Measurements from ENCODE around the gene MFAP3L. TPM values are rescaled to one million over a fixed set of nuclear protein-coding genes. Genes with fewer than 3 reads are reported as not detected.

MFAP3L gene
- total RNA-seq, 4 donors from 2014 or later = 5.0 to 9.1 (median 6.4) TPM

DNA sequence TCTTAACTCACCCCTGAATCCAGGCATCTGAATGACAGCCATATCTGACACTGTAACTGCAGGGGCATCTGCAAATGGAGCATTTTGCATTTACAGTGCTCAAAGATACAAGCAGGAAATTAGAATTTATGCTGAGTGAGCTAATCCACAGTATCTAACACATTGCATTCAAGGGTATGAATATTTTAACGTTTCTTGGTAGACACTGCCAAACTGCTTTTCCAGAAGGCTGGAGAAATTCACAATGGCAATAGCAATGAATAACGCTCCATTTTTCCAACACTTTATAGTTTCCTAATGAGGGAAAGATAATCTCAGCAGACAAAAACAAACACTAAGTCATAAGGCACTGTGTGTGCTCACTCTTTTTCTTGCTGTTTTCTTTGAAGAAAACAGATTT is 32.6 kb upstream of the MFAP3L start:
- TF ChIP-seq, protein P1, sequence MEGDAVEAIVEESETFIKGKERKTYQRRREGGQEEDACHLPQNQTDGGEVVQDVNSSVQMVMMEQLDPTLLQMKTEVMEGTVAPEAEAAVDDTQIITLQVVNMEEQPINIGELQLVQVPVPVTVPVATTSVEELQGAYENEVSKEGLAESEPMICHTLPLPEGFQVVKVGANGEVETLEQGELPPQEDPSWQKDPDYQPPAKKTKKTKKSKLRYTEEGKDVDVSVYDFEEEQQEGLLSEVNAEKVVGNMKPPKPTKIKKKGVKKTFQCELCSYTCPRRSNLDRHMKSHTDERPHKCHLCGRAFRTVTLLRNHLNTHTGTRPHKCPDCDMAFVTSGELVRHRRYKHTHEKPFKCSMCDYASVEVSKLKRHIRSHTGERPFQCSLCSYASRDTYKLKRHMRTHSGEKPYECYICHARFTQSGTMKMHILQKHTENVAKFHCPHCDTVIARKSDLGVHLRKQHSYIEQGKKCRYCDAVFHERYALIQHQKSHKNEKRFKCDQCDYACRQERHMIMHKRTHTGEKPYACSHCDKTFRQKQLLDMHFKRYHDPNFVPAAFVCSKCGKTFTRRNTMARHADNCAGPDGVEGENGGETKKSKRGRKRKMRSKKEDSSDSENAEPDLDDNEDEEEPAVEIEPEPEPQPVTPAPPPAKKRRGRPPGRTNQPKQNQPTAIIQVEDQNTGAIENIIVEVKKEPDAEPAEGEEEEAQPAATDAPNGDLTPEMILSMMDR (IDR thresholded peaks at IDR 0.05) = no peak
- no peak for TF ChIP-seq EP300 (IDR thresholded peaks at IDR 0.05)
- TF ChIP-seq POLR2AphosphoS5 (IDR thresholded peaks at IDR 0.05) = no peak
- TF ChIP-seq POLR2A (IDR thresholded peaks at IDR 0.05; ENCODE audit: low read depth) = no peak
- Histone ChIP-seq H3K4me1 (no peaks in the 10 kb centered on the region), H3K9me3 (no peaks in the 10 kb centered on the region), H3K27me3 (no peaks in the 10 kb centered on the region), H3K36me3 (peaks cover 0 to 43% (median 12%) of the 10 kb centered on the region in 4 donors), H3K4me3 (no peak overlapping the region), H3K27ac (replicated peaks in 1 of 4) (no peak overlapping the region)
- no peak for DNase-seq (ENCODE audit: extremely low spot score)
- 71% methylated on average over 2 of the region's 2 CpGs for WGBS
- intact Hi-C loops (cut with DNase I) = no loop called here

DNA sequence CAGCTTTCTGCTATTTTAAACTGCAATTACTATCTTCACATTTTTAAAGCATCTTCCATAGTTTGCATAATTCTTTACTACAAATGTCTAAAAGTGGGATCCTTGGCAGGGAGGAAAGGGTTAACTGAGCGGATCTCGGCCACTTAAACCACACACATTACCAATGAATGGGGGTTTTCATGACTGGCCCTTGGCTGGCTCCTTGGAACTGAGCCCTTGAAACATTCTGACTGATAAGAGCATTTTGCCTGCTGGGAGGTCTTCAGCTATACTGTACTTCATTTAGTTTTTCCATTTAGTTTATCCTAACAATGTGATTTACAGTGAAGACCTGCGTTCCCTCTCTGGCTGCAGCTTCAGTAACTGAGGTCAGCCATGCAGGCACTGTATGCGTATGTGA is 31.7 kb upstream of the MFAP3L start:
- Histone ChIP-seq H3K4me1 (no peaks in the 10 kb centered on the region), H3K27ac (replicated peaks in 1 of 4) (no peak overlapping the region), H3K9me3 (no peaks in the 10 kb centered on the region), H3K27me3 (no peaks in the 10 kb centered on the region), H3K4me3 (no peak overlapping the region), H3K36me3 (peaks cover 0 to 35% (median 12%) of the 10 kb centered on the region in 4 donors)
- no peak for DNase-seq (ENCODE audit: extremely low spot score)
- WGBS = 58% methylated on average over 4 of the region's 4 CpGs
- intact Hi-C loops (cut with DNase I) = no loop called here
- TF ChIP-seq EP300 (IDR thresholded peaks at IDR 0.05) (no peak), POLR2A (IDR thresholded peaks at IDR 0.05; ENCODE audit: low read depth) (no peak), POLR2AphosphoS5 (IDR thresholded peaks at IDR 0.05) (no peak)
- TF ChIP-seq, protein P1 (IDR thresholded peaks at IDR 0.05) = no peak

DNA sequence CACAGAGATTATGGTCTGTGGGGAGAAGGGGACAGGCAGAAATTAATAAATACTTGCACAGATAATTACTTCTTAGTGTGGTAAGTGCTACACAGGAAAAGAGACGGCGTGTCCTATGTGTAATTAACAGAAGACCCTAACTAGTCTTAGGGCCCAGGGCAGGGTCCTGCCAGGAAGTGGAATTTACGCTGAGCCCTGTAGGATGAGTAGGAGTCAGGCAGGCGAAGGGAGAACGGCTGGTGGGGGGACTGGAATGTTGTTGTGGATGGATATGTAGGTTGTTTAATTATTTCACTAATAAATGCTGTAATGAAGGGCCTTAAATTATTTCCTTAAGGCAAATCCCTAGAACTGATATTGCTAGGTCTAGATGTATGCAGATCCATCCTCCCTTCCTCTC is 26.7 kb upstream of the MFAP3L start:
- WGBS = 84% methylated on average over 5 of the region's 5 CpGs
- no peak for DNase-seq (ENCODE audit: extremely low spot score)
- intact Hi-C loops (cut with DNase I) = no loop called here
- H3K27me3 ChIP-seq = no peaks in the 10 kb centered on the region
- H3K4me3 ChIP-seq = no peak overlapping the region
- TF ChIP-seq POLR2AphosphoS5 (IDR thresholded peaks at IDR 0.05) (no peak), POLR2A (IDR thresholded peaks at IDR 0.05; ENCODE audit: low read depth) (no peak), EP300 (IDR thresholded peaks at IDR 0.05) (no peak)
- TF ChIP-seq, protein P1 (IDR thresholded peaks at IDR 0.05) = no peak
- no peak overlapping the region for H3K27ac ChIP-seq (replicated peaks in 1 of 4)
- no peaks in the 10 kb centered on the region for H3K4me1 ChIP-seq
- no peaks in the 10 kb centered on the region for H3K36me3 ChIP-seq
- H3K9me3 ChIP-seq = no peaks in the 10 kb centered on the region

DNA sequence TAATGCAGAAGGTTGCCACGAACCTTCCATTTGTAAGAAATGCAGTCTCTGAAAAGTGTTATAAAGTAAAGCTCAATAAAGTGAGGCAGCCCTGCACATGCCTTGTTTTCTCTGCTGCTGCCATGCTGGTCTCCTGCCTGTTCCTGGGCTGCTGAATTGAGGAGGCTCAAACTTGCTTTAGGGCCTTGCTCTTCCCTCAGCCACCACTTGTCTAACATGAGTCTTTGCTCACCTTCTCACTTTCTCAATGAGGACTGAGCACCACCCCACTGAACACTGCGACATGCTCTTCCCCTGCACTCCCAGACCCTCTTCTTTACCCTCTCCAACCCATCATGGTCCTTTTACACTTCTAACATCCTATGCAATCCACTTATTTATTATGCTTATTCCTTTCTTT is 25.2 kb upstream of the MFAP3L start:
- no peak for TF ChIP-seq POLR2AphosphoS5 (IDR thresholded peaks at IDR 0.05)
- no peak for TF ChIP-seq POLR2A (IDR thresholded peaks at IDR 0.05; ENCODE audit: low read depth)
- TF ChIP-seq, protein P1 (IDR thresholded peaks at IDR 0.05) = no peak
- TF ChIP-seq EP300 (IDR thresholded peaks at IDR 0.05) = no peak
- Histone ChIP-seq H3K27me3 (no peaks in the 10 kb centered on the region), H3K36me3 (no peaks in the 10 kb centered on the region), H3K4me1 (no peaks in the 10 kb centered on the region), H3K9me3 (no peaks in the 10 kb centered on the region), H3K4me3 (no peak overlapping the region), H3K27ac (replicated peaks in 1 of 4) (no peak overlapping the region)
- 87% methylated on average over 2 of the region's 2 CpGs for WGBS
- intact Hi-C loops (cut with DNase I) = no loop called here
- DNase-seq (ENCODE audit: extremely low spot score) = no peak

DNA sequence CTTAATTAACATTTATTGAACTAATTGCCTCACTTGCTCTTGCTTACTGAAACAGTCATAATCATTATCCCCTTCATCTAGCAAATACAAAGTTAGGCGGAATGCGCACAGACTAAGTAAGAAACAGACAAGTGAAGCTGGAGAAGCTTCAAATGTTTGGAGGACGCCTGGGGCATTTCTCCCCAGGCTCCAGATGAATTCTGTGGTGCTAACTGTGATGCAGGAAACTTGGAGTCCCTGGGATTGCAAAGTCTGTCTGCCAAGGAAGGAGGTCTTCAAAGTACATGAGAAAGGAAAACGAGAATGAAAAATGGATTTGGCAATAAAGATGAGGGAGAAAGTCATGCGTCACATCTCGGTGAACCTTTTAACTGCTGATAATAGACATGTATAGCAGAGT is 23.6 kb upstream of the MFAP3L start:
- WGBS = 73% methylated on average over 6 of the region's 6 CpGs
- no peaks in the 10 kb centered on the region for H3K4me1 ChIP-seq
- no peak for DNase-seq (ENCODE audit: extremely low spot score)
- intact Hi-C loops (cut with DNase I) = loop anchor here (2.0 kb wide), 1 partner anchor 241 kb away; no protein-coding TSS in a partner anchor
- H3K4me3 ChIP-seq = no peak overlapping the region
- no peaks in the 10 kb centered on the region for H3K27me3 ChIP-seq
- H3K36me3 ChIP-seq = no peaks in the 10 kb centered on the region
- H3K9me3 ChIP-seq = no peaks in the 10 kb centered on the region
- H3K27ac ChIP-seq (replicated peaks in 1 of 4) = no peak overlapping the region
- TF ChIP-seq, protein P1 (IDR thresholded peaks at IDR 0.05) = no peak
- TF ChIP-seq EP300 (IDR thresholded peaks at IDR 0.05) (no peak), POLR2AphosphoS5 (IDR thresholded peaks at IDR 0.05) (no peak), POLR2A (IDR thresholded peaks at IDR 0.05; ENCODE audit: low read depth) (no peak)
